NT2/D1 (cell line): Measurements from ENCODE around the gene ZNF275.

ENCODE experiments used
- DNase-seq: peaks from one replicate; pipeline ENCODE4 v3.0.0-alpha.2; 2011; ENCODE audit warnings: low read depth, low spot score
- H3K27me3 ChIP-seq: 2 replicates; pipeline ENCODE4 v1.6.0; 2011; ENCODE audit warnings: mild to moderate bottlenecking; ENCODE audit not compliant: insufficient read length, insufficient read depth
- H3K36me3 ChIP-seq: 2 replicates; pipeline ENCODE4 v1.6.1; 2011; ENCODE audit warnings: mild to moderate bottlenecking, low read length, mixed read lengths; ENCODE audit not compliant: insufficient read depth, insufficient read length
- H3K4me1 ChIP-seq: 2 replicates; pipeline ENCODE4 v1.5.1; 2011; ENCODE audit not compliant: insufficient read depth, insufficient read length
- H3K4me3 ChIP-seq: 2 replicates; pipeline ENCODE4 v1.5.1; 2011; ENCODE audit warnings: low read depth; ENCODE audit not compliant: insufficient read length
- H3K9ac ChIP-seq: 2 replicates; pipeline ENCODE4 v1.6.0; 2011; ENCODE audit warnings: low read depth; ENCODE audit not compliant: insufficient read length
- H3K9me3 ChIP-seq: 2 replicates; pipeline ENCODE4 v1.5.1; 2011; ENCODE audit warnings: mild to moderate bottlenecking, low read length; ENCODE audit not compliant: insufficient read depth
- SUZ12 ChIP-seq: IDR thresholded peaks from 2 replicates; pipeline ENCODE4 v1.6.1; 2011; ENCODE audit not compliant: insufficient read length, insufficient read depth; ENCODE audit errors: extremely low read depth
- YY1 ChIP-seq: IDR thresholded peaks from 2 replicates; pipeline ENCODE4 v1.6.1; 2011; ENCODE audit not compliant: insufficient read length, insufficient read depth
- ZNF274 ChIP-seq: IDR thresholded peaks from 2 replicates; pipeline ENCODE4 v1.6.1; 2011; ENCODE audit warnings: mild to moderate bottlenecking, low read depth, low read length

ZNF275 gene

DNA sequence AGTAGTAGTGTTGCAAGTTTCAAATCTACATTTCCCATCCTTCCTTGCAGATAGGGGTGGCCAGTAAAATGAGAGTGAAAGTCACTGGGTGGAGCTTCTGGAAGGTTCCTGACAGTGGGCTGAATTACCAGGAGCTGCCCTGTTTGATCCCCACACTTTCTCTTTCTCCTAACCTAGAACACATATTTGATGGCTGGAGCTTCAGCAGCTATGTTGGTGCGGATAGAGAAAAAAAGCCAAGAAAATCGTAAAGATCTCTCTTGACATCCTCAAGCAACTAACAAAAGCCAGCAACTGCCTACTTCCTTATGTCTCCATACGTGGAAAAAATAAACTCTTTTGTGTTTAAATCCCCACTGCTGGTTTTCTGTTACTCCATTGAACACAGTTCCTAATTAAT is 32.2 kb downstream of the ZNF275 start:
- no peak overlapping the region for H3K4me3 ChIP-seq

DNA sequence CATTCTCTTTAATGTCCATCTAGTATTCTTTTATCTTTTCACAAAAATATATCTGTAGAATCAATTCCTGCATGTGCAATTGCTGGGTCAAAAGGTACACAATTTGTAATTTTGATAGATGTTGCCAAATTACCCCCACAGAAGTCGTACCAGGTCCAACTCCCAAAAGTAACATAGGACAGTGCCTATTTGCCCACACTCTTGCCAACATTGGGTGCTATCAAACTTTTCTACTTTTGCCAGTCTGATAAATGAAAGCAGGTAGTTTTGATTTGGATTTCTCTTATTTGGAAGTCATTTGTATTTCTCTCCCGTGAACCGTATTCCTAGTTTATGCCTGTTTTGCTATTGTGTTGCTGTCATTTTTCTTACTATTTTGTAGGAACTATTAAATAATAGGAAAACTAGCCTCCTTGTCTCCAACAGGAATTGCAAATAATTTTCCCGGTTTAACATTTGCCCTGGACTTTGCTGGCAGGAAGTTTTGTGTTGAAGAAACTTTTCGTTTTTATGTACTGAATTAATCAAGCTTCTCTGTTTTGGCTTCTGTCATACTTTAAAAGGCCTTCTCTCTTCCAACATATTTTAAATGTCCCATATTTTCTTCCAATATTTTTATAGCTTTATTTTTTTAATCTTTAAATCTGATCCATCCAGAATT is 33.1 kb downstream of the ZNF275 start:
- no peak for TF ChIP-seq YY1
- TF ChIP-seq SUZ12, result no peak
- no peak for TF ChIP-seq ZNF274
- DNase-seq, result no peak

More for the DNA sequence above, 32.2 kb downstream of the ZNF275 start:
- Histone ChIP-seq H3K36me3 (no peaks in the 10 kb centered on the region), H3K9me3 (no peaks in the 10 kb centered on the region), H3K27me3 (no peaks in the 10 kb centered on the region), H3K4me1 (no peaks in the 10 kb centered on the region), H3K9ac (no peak overlapping the region)
- TF ChIP-seq ZNF274 (no peak), YY1 (no peak), SUZ12 (no peak)
- DNase-seq, result no peak

DNA sequence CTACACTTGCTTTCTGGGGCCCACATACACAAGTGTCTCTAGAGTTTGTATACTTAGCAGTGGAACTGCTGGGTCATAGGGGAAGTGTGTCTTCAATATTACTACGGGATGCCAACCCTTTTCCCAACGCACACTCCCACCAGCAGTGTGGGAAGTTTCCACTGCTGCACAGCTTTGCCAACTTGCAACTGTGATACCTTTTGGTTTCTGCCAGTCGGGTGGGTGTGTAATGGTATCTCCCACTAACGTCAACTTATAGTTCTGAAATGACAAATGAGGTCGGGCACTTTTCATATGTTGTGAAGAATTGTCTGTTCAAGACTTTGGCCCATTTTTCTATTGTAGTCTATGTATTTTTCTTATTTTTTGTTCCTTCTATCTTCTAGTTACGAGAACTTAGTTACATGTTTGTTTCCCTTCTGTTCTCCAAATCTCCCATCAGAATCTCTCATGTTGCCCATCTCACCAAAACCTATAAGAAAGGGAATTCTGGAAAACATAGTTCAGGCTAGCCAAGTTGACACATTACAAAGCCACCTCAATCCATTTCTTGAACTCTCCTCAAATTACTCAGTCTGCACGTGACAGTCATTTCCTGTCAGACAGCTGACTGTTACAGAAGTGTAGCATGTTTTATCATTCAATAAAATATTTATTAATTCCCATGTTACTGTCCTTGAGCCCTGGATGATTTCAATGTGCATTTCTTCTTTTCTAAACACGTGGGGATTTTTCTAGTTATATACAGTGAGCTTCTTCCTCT is 36.5 kb downstream of the ZNF275 start:
- no peaks in the 10 kb centered on the region for H3K4me1 ChIP-seq
- H3K9me3 ChIP-seq, result no peaks in the 10 kb centered on the region
- DNase-seq, result no peak
- H3K36me3 ChIP-seq, result no peaks in the 10 kb centered on the region
- TF ChIP-seq SUZ12, result no peak
- TF ChIP-seq ZNF274, result no peak
- no peak for TF ChIP-seq YY1
- no peaks in the 10 kb centered on the region for H3K27me3 ChIP-seq
- no peak overlapping the region for H3K9ac ChIP-seq
- H3K4me3 ChIP-seq, result no peak overlapping the region

More for the DNA sequence above, 33.1 kb downstream of the ZNF275 start:
- Histone ChIP-seq H3K27me3 (no peaks in the 10 kb centered on the region), H3K36me3 (no peaks in the 10 kb centered on the region), H3K4me3 (no peak overlapping the region), H3K4me1 (no peaks in the 10 kb centered on the region), H3K9me3 (no peaks in the 10 kb centered on the region), H3K9ac (no peak overlapping the region)

- no peak for TF ChIP-seq SUZ12
- no peak for TF ChIP-seq YY1
- TF ChIP-seq ZNF274, result no peak
- no peak for DNase-seq
- no peaks in the 10 kb centered on the region for H3K4me1 ChIP-seq
- H3K9me3 ChIP-seq, result no peaks in the 10 kb centered on the region
- H3K27me3 ChIP-seq, result no peaks in the 10 kb centered on the region
- H3K9ac ChIP-seq, result no peak overlapping the region
- H3K36me3 ChIP-seq, result no peaks in the 10 kb centered on the region
- no peak overlapping the region for H3K4me3 ChIP-seq
Measured at GRCh38 chrX:153371256-153371655, 37.3 kb downstream of the ZNF275 start.

- Histone ChIP-seq H3K27me3 (no peaks in the 10 kb centered on the region), H3K9me3 (no peaks in the 10 kb centered on the region), H3K4me1 (no peaks in the 10 kb centered on the region), H3K9ac (no peak overlapping the region), H3K36me3 (no peaks in the 10 kb centered on the region), H3K4me3 (no peak overlapping the region)
- DNase-seq, result no peak
- TF ChIP-seq SUZ12 (no peak), YY1 (no peak), ZNF274 (no peak)
Measured at GRCh38 chrX:153372949-153373348, 39.0 kb downstream of the ZNF275 start.

GRCh38 chrX:153374426-153374825 is 40.5 kb downstream of the ZNF275 start:
- TF ChIP-seq ZNF274 (no peak), YY1 (no peak), SUZ12 (no peak)
- DNase-seq, result no peak
- no peaks in the 10 kb centered on the region for H3K27me3 ChIP-seq

GRCh38 chrX:153375571-153375970 is 41.6 kb downstream of the ZNF275 start:
- Histone ChIP-seq H3K4me1 (no peaks in the 10 kb centered on the region), H3K9me3 (no peaks in the 10 kb centered on the region)
- TF ChIP-seq YY1 (no peak), SUZ12 (no peak), ZNF274 (no peak)

More at GRCh38 chrX:153374426-153374825, 40.5 kb downstream of the ZNF275 start:
- Histone ChIP-seq H3K9ac (no peak overlapping the region), H3K4me3 (no peak overlapping the region), H3K36me3 (no peaks in the 10 kb centered on the region), H3K4me1 (no peaks in the 10 kb centered on the region), H3K9me3 (no peaks in the 10 kb centered on the region)

More at GRCh38 chrX:153375571-153375970, 41.6 kb downstream of the ZNF275 start:
- no peak for DNase-seq
- H3K9ac ChIP-seq, result no peak overlapping the region
- H3K36me3 ChIP-seq, result no peaks in the 10 kb centered on the region
- H3K27me3 ChIP-seq, result no peaks in the 10 kb centered on the region
- no peak overlapping the region for H3K4me3 ChIP-seq
